HEK293 (cell line): ENCODE results near the gene WDR44.

Experiments used
- CTCF ChIA-PET: fragments of 350-600 bp; formaldehyde crosslinking; extraction: SDS; loops from one replicate; lab custom pipeline; 2021; ENCODE audit warnings: antibody characterized with exemption; lab: Yijun Ruan, JAX
- POLR2A ChIA-PET: fragments of 300-600 bp; formaldehyde crosslinking; extraction: SDS; loops from one replicate; lab custom pipeline; 2020; ENCODE audit warnings: antibody characterized with exemption, inconsistent platforms; lab: Yijun Ruan, JAX
- H3K27ac ChIP-seq: fragments of 200-500 bp; sonication (Bioruptor generic); 2 replicates; pipeline ENCODE4 v1.5.1; 2014; ENCODE audit warnings: low read depth, low read length, control low read depth, inconsistent platforms; ENCODE audit errors: extremely low read depth
- H3K36me3 ChIP-seq, 2 experiments: fragments of 200-500 bp in 1 of 2; sonication (Bioruptor generic) in 1 of 2; 1 replicate in 1 of 2; 2 replicates in 1 of 2; pipeline ENCODE4 v1.5.1; 2014 to 2017; ENCODE audit warnings: inconsistent platforms in 2 of 2, low read length in 2 of 2; ENCODE audit not compliant: control insufficient read depth in 2 of 2, insufficient read depth in 1 of 2
- H3K4me1 ChIP-seq: fragments of 200-500 bp; sonication (Bioruptor generic); 2 replicates; pipeline ENCODE4 v1.5.1; 2014; ENCODE audit warnings: mild to moderate bottlenecking, low read length, inconsistent platforms; ENCODE audit not compliant: control insufficient read depth, insufficient read depth
- H3K4me3 ChIP-seq: 2 replicates; pipeline ENCODE4 v1.5.1; 2011; ENCODE audit warnings: low read depth, mild to moderate bottlenecking, control low read depth, low read length, moderate library complexity
- H3K9me3 ChIP-seq: fragments of 200-500 bp; sonication (Bioruptor generic); 2 replicates; pipeline ENCODE4 v1.5.1; 2014; ENCODE audit warnings: low read depth, low read length, inconsistent platforms; ENCODE audit not compliant: control insufficient read depth, insufficient read depth
- BCL11A ChIP-seq: fragments of 450-650 bp; formaldehyde crosslinking; IDR thresholded peaks from 2 replicates; pipeline ENCODE4 v1.5.1; 2016; ENCODE audit warnings: low read depth, missing biosample characterization, missing genetic modification characterization
- ELK4 ChIP-seq: IDR thresholded peaks from 2 replicates; pipeline ENCODE4 v1.6.1; 2011; ENCODE audit warnings: mild to moderate bottlenecking, low read depth, low read length, borderline replicate concordance
- FEZF1 ChIP-seq: fragments of 450-650 bp; formaldehyde crosslinking; IDR thresholded peaks from 2 replicates; pipeline ENCODE4 v1.5.1; 2016; ENCODE audit warnings: missing biosample characterization, missing genetic modification characterization
- HOXC10 ChIP-seq: sonication (generic); formaldehyde crosslinking; IDR thresholded peaks from 2 replicates; pipeline ENCODE4 v1.8.1; 2023; ENCODE audit warnings: mild to moderate bottlenecking, missing genetic modification reagents
- KLF10 ChIP-seq: fragments of 450-650 bp; IDR thresholded peaks from 2 replicates; pipeline ENCODE4 v1.5.1; 2018; ENCODE audit warnings: missing biosample characterization, mild to moderate bottlenecking, missing genetic modification characterization
- PRDM1 ChIP-seq: fragments of 450-650 bp; formaldehyde crosslinking; IDR thresholded peaks from 2 replicates; pipeline ENCODE4; 2016; ENCODE audit warnings: missing biosample characterization, missing genetic modification characterization
- PRDM10 ChIP-seq: fragments of 450-650 bp; formaldehyde crosslinking; IDR thresholded peaks from 2 replicates; pipeline ENCODE4 v1.5.1; 2016; ENCODE audit warnings: missing biosample characterization, missing genetic modification characterization
- PRDM6 ChIP-seq: fragments of 450-650 bp; formaldehyde crosslinking; IDR thresholded peaks from 2 replicates; pipeline ENCODE4 v1.5.1; 2017; ENCODE audit warnings: missing biosample characterization, missing genetic modification characterization
- ZBTB6 ChIP-seq: fragments of 450-650 bp; formaldehyde crosslinking; IDR thresholded peaks from 2 replicates; pipeline ENCODE4 v1.5.1; 2017; ENCODE audit warnings: missing biosample characterization, missing genetic modification characterization
- ZFHX2 ChIP-seq: fragments of 450-650 bp; formaldehyde crosslinking; conservative IDR thresholded peaks from 2 replicates; pipeline ENCODE4 v1.5.1; 2016; ENCODE audit warnings: missing biosample characterization, missing genetic modification characterization
- ZIC2 ChIP-seq: fragments of 450-650 bp; formaldehyde crosslinking; IDR thresholded peaks from 2 replicates; pipeline ENCODE4 v1.5.1; 2016; ENCODE audit warnings: missing biosample characterization, missing genetic modification characterization
- ZNF146 ChIP-seq: fragments of 450-650 bp; formaldehyde crosslinking; IDR thresholded peaks from 2 replicates; pipeline ENCODE4 v1.5.1; 2016; ENCODE audit warnings: missing biosample characterization, missing genetic modification characterization
- ZNF248 ChIP-seq: fragments of 450-650 bp; formaldehyde crosslinking; IDR thresholded peaks from 2 replicates; pipeline ENCODE4 v1.5.1; 2017; ENCODE audit warnings: missing biosample characterization, missing genetic modification characterization
- ZNF311 ChIP-seq: fragments of 450-650 bp; formaldehyde crosslinking; IDR thresholded peaks from 2 replicates; pipeline ENCODE4 v1.5.1; 2017; ENCODE audit warnings: missing biosample characterization, missing genetic modification characterization, borderline replicate concordance
- ZNF416 ChIP-seq: fragments of 450-650 bp; formaldehyde crosslinking; IDR thresholded peaks from 2 replicates; pipeline ENCODE4 v1.5.1; 2016; ENCODE audit warnings: missing biosample characterization, missing genetic modification characterization
- ZNF514 ChIP-seq: fragments of 450-650 bp; formaldehyde crosslinking; IDR thresholded peaks from 2 replicates; pipeline ENCODE4 v1.5.1; 2016; ENCODE audit warnings: missing biosample characterization, missing genetic modification characterization
- ZNF629 ChIP-seq: fragments of 450-650 bp; formaldehyde crosslinking; IDR thresholded peaks from 2 replicates; pipeline ENCODE4 v1.5.1; 2017; ENCODE audit warnings: missing biosample characterization, missing genetic modification characterization
- ZNF654 ChIP-seq: fragments of 450-650 bp; formaldehyde crosslinking; IDR thresholded peaks from 2 replicates; pipeline ENCODE4 v1.5.1; 2016; ENCODE audit warnings: low read depth, missing biosample characterization, missing genetic modification characterization
- ZNF76 ChIP-seq: fragments of 450-650 bp; formaldehyde crosslinking; IDR thresholded peaks from 2 replicates; pipeline ENCODE4; 2016; ENCODE audit warnings: low read depth, missing biosample characterization, missing genetic modification characterization, borderline replicate concordance
- ZNF768 ChIP-seq: fragments of 450-650 bp; formaldehyde crosslinking; IDR thresholded peaks from 2 replicates; pipeline ENCODE4 v1.5.1; 2018; ENCODE audit warnings: missing biosample characterization, mild to moderate bottlenecking, missing genetic modification characterization
- ZNF837 ChIP-seq: fragments of 450-650 bp; formaldehyde crosslinking; IDR thresholded peaks from 2 replicates; pipeline ENCODE4 v1.5.1; 2016; ENCODE audit warnings: missing biosample characterization, missing genetic modification characterization
- ZSCAN16 ChIP-seq: fragments of 450-650 bp; formaldehyde crosslinking; IDR thresholded peaks from 2 replicates; pipeline ENCODE4 v1.5.1; 2016; ENCODE audit warnings: missing biosample characterization, missing genetic modification characterization

The WDR44 gene

GRCh38 chrX:118324588-118324987 lies 21.3 kb upstream of the WDR44 start (continued):
- TF ChIP-seq ZNF629 (tag by site-specific recombination) (no peak), HOXC10 (no peak)
- TF ChIP-seq, all 188 proteins: peak for 0

- no peak overlapping the region for H3K4me3 ChIP-seq
- CTCF ChIA-PET: interaction anchor here (0.7 to 1.3 kb wide), 4 partner anchors 19 to 428 kb away, joined by 3 to 5 read pairs (median 4); no protein-coding TSS in a partner anchor
- H3K9me3 ChIP-seq: no peaks in the 10 kb centered on the region
- no peaks in the 10 kb centered on the region for H3K4me1 ChIP-seq
- POLR2A ChIA-PET: interaction anchor here (0.6 kb wide), 1 partner anchor 166 kb away, joined by 7 read pairs; no protein-coding TSS in a partner anchor
- H3K36me3 ChIP-seq: no peaks in the 10 kb centered on the region
- H3K27ac ChIP-seq: no peak overlapping the region
- TF ChIP-seq ZNF76 (tag by site-specific recombination) (no peak), PRDM1 (tag by site-specific recombination) (peak; percentile 57; the same call in 1 of the 2 replicates), ZNF654 (0 out of 2 replicates have a peak, but pooled peaks have one; percentile 11)
These were observed 20.5 kb upstream of the WDR44 start for GRCh38 chrX:118325453-118325852.

- Histone ChIP-seq H3K36me3 (no peaks in the 10 kb centered on the region), H3K9me3 (no peaks in the 10 kb centered on the region), H3K4me1 (no peaks in the 10 kb centered on the region), H3K27ac (no peak overlapping the region), H3K4me3 (no peak overlapping the region)
- POLR2A ChIA-PET: no interaction called here
- CTCF ChIA-PET: interaction anchor here (0.7 to 1.0 kb wide), 2 partner anchors 74 to 170 kb away, joined by 3 to 4 read pairs; no protein-coding TSS in a partner anchor
- TF ChIP-seq ZFHX2 (no peak), ZBTB6 (tag by site-specific recombination) (no peak), ZNF837 (tag by site-specific recombination) (no peak), ZNF76 (tag by site-specific recombination) (no peak), FEZF1 (no peak), ZNF248 (tag by site-specific recombination) (no peak), ELK4 (no peak), PRDM6 (tag by site-specific recombination) (no peak), ZNF768 (no peak), ZNF311 (tag by site-specific recombination) (no peak), BCL11A (tag by site-specific recombination) (no peak), ZNF514 (tag by site-specific recombination) (no peak), KLF10 (tag by site-specific recombination) (no peak), ZSCAN16 (tag by site-specific recombination) (no peak), ZNF146 (tag by site-specific recombination) (no peak), ZNF416 (no peak), ZIC2 (no peak), PRDM10 (tag by site-specific recombination) (no peak)
These were observed 16.7 kb upstream of the WDR44 start for GRCh38 chrX:118329175-118329574.
